GM21717 (cell line): Measurements from ENCODE around the gene ADAMTS13.

Source experiments
- ATAC-seq: cut with Tn5 transposase; IDR thresholded peaks from one replicate; pipeline ENCODE4 v1.9.1; 2021; ENCODE audit warnings: mild to moderate bottlenecking, moderate library complexity; ENCODE audit not compliant: unreplicated experiment

The ADAMTS13 gene

GRCh38 chr9:133505901-133506652, 83.9 kb downstream of the ADAMTS13 start:
- ATAC-seq = no peak

GRCh38 chr9:133506653-133507038, 84.5 kb downstream of the ADAMTS13 start:
- ATAC-seq = no peak

DNA sequence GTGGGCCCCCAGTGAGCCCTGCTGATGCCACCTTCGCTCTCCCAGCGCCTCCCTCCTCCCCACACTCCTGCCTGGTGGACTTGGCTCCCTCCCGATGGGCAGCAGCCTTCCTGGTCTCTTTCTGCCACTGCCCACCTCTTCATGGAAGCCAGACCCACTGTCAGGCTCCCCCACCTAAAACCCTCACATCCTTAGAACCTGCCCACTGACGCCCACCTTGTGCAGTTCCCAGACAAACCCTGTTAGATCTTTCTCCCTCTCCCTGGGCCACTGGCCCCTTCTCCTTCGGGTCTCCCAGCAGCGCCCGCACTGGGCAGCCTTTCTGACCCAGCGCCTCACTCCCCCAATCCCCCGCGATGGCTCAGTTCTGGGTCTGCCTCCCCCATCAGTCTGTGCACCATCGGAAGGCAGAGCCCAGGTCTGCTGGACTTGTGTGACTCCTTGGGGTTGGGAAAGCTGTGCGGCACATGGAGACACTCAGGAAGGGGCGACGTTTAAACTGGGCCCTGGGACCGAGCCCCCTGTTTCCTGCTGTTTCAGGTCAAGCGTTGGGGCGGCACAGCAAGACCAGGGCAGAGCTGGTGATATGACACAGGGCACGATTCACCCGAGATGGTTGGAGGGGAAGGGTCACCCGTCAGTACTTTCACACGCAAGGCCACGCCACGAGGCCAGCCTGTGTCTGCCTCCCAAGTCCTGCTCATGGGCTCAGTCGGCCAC, 85.2 kb downstream of the ADAMTS13 start:
- no peak for ATAC-seq

DNA sequence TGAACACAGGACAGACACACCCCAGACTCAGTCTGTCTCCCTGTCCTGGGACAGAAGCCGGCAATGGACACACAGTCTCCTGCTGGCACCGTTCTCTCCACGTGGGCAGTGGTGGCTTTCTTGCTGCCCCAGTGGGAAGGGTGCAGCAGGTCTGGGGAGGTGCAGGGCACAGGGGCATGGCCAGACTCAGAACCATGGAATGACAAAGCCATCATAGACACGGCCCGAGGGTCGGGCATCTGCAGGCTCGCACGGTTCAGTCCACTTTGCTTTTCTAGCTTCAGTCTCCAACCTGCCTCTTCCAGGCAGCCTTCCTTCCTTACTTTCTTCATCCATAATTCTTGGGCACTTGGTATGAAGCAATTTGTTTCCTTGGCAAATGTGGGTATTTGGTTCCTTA, 85.9 kb downstream of the ADAMTS13 start:
- no peak for ATAC-seq
